Measurements from ENCODE around the gene PRKD3.

PRKD3 gene

GRCh38 chr2:37324786-37325624, at the start of gene PRKD3:
PRKD3 (minus strand) TSS chr2:37324833; CDS start chr2:37316524, 8,309 bp downstream.
- DNase-seq (ENCODE audit: insufficient read length, low spot score) (peak; percentile 76), FAIRE-seq (peak; percentile 86)

GRCh38 chr2:37372000-37372399, 47.4 kb upstream of the PRKD3 start:
- FAIRE-seq: peak; percentile 89
- DNase-seq (ENCODE audit: insufficient read length, low spot score): no peak

DNA sequence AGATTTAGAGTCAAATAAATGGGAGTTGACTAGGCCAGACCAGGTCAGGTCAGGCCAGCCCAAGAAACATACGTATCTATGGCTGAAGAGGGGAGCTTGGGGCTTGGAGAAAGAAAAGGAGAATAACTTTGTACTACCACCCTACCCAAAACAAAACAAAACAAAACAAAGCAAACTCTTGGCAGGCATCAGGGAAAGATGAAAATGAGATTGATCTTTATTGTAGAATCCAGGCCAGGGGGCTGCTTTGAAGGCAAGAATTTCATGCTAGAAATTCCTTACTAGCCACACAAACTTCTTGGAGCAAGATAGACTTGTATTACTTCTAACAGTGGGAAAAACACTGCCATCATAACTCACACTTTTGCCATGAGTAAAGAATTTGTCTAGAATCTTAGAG, 46.0 kb upstream of the PRKD3 start:
- no peak for DNase-seq (ENCODE audit: insufficient read length, low spot score)
- no peak for FAIRE-seq

GRCh38 chr2:37367984-37368383, 43.4 kb upstream of the PRKD3 start:
- FAIRE-seq (no peak), DNase-seq (ENCODE audit: insufficient read length, low spot score) (no peak)

DNA sequence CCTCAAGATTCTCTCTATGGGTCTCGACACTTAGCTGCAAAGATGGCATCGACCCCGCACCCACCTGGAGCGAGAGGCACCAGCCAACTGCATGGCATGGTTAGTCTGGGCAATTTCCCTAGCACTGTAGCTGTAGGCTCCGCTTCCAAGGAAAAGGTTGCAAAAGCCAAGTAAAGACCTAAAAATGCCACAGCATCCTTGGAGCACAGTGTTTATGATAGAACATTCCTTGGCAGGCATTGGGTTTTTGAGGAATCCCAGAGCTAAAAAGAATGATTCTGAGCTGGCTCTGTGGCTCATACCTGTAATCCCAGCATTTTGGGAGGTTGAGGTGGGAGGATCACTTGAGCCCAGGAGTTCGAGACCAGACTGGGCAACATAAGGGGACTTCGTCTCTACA, 42.7 kb upstream of the PRKD3 start:
- no peak for DNase-seq (ENCODE audit: insufficient read length, low spot score)
- no peak for FAIRE-seq

GRCh38 chr2:37366773-37367172, 42.1 kb upstream of the PRKD3 start:
- FAIRE-seq (no peak), DNase-seq (ENCODE audit: insufficient read length, low spot score) (no peak)

DNA sequence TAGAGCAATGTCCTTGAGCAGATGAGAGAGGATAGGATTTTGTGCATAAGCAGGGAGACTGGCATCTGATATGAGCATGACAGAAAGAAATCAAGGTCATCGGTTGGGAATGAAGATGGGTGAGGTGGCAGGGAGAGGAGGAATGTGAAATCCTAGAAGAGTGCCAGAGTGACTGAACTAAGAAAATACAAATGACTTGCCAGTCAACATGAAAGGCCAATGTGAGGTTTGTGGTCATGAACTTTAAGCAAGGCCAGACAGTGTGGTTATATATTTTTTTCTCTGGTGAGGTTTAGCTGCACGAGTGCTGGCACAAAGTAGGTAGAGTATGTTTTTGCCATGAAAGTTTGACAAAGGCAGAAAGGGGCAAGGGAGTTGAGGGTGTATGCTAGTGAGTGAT, 41.0 kb upstream of the PRKD3 start:
- FAIRE-seq (peak; percentile 64), DNase-seq (ENCODE audit: insufficient read length, low spot score) (no peak)

- FAIRE-seq (no peak), DNase-seq (ENCODE audit: insufficient read length, low spot score) (no peak)
Measured at GRCh38 chr2:37364351-37364750, 39.7 kb upstream of the PRKD3 start.

DNA sequence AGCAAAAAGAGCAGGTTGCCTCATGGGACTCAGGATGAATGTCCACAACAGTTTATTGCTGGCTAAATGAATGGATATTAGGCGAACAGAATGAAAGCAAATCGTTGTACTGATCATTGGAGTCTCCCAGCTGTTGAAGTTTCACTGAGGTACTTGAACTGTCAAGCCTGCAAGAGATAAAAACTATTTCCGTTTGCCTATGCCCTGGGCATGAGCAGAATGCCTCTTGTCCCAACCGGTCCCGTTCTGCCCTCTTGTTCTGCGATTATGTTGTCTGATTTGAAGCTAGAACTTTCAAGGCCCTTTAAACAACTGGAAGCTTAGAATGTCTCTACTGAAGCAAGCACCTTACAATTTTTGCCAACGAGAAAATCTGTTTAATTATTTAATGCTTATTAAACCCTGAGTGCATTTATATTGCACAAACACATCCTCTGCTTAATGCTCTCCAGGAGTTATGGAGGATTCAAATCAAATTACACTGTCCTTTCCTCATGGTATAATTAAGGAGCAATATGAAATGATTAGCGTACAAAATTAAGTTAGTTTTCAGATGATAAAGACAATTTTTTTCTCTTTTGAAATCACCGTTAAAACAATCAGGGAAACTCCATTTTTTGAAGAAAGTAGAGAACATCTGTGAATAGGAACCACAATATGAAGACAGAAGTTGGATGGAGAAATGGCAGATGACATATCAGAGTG, 37.5 kb upstream of the PRKD3 start:
- peak; percentile 48 for FAIRE-seq
- no peak for DNase-seq (ENCODE audit: insufficient read length, low spot score)

- DNase-seq (ENCODE audit: insufficient read length, low spot score) (no peak), FAIRE-seq (peak; percentile 58)
Measured at GRCh38 chr2:37361216-37361815, 36.7 kb upstream of the PRKD3 start.

DNA sequence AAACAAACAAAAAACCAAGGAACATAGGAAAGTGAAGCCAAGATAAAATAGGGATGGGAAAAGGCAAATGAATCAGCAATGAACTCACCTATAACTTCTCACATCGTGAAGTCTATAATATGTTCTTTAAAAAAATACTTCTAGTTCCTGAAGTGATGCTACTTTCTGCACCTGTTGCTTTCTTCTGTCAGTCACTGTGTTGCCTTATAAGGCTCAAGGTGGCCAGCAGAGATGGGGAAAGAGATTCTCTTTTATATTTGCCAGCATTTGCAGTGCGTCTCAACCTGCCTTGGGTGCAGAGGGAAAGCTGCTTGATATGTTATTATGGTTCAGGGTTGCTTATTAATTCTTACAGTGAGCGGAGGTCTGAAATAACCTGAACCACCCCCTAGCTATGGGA, 33.8 kb upstream of the PRKD3 start:
- DNase-seq (ENCODE audit: insufficient read length, low spot score) (no peak), FAIRE-seq (peak; percentile 16)

GRCh38 chr2:37357530-37357929, 32.9 kb upstream of the PRKD3 start:
- no peak for FAIRE-seq
- DNase-seq (ENCODE audit: insufficient read length, low spot score): no peak

GRCh38 chr2:37357069-37357468, 32.4 kb upstream of the PRKD3 start:
- DNase-seq (ENCODE audit: insufficient read length, low spot score) (no peak), FAIRE-seq (no peak)

- FAIRE-seq (no peak), DNase-seq (ENCODE audit: insufficient read length, low spot score) (no peak)
Measured at GRCh38 chr2:37356299-37356698, 31.7 kb upstream of the PRKD3 start.

DNA sequence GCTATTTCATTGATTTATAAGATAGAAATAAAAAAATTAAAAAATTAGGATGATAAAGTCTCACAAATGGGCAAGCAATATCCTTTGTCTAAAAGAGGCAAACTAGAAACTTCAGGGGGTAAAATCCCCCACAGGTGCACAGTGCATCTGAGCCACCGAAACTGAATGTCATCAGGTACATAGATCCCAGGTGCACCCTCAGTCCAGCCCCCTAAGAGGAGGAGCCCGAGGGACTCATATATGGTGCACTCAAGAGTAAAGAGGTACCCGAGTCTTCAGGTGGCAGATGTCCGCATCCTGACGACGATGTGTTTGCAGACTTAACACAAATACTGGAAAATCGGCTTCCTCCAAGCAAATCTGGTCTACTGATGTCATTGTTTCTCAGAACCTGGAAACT, 31.1 kb upstream of the PRKD3 start:
- DNase-seq (ENCODE audit: insufficient read length, low spot score) (no peak), FAIRE-seq (no peak)

- FAIRE-seq (no peak), DNase-seq (ENCODE audit: insufficient read length, low spot score) (no peak)
Measured at GRCh38 chr2:37354531-37354930, 29.9 kb upstream of the PRKD3 start.

DNA sequence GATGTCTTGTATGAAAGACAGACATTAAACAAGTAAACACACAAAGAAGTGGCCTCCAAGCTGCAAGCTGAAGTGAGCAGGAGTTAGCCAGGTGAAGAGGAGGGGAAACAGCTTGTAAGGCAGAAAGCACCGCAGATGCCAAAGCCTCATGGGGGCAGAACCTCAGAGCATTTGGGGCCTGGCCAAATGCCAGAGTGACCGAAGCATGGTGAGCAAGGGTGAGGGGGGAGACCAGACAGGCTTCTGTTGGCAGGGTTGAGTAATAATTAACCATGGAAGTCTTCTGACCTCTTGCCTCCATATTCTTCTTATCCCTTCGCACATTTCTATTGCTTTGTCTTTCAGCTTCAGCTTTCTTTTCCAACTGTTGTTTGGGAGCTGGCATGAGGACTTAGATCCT, 25.4 kb upstream of the PRKD3 start:
- DNase-seq (ENCODE audit: insufficient read length, low spot score) (no peak), FAIRE-seq (peak; percentile 38)

GRCh38 chr2:37349231-37349860, 24.7 kb upstream of the PRKD3 start:
- FAIRE-seq: no peak
- no peak for DNase-seq (ENCODE audit: insufficient read length, low spot score)

DNA sequence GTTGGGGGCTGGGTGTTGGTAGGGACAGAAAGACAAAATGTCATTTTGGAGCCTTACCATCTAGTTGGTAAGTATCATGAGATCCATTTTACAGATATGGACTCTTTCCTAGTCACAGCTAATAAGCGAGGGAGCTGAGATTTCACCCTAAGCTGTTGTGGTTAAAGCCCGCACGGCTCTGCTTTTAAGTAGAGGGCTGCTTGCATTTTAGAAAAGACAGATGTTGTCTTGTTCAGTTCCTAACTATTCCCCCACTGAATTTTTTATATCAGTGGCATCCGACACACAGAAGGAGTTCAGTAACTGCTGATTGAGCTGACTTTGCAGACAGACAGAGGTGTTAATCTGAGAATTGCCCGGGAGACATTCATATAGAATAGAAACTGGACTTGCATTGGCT, 23.5 kb upstream of the PRKD3 start:
- no peak for DNase-seq (ENCODE audit: insufficient read length, low spot score)
- FAIRE-seq: no peak

- FAIRE-seq: peak; percentile 80
- DNase-seq (ENCODE audit: insufficient read length, low spot score): peak; percentile 89
Measured at GRCh38 chr2:37344453-37345361, 20.1 kb upstream of the PRKD3 start, which contains the start of gene QPCT. QPCT (plus strand) TSS chr2:37344630; CDS start chr2:37344732, 102 bp downstream.

All from HTR-8/SVneo (cell line).